ENCODE data around the gene C1QA. TPM values are rescaled to one million over a fixed set of nuclear protein-coding genes. Genes with fewer than 3 reads are reported as not detected.

C1QA gene
- polyA plus RNA-seq, 1 experiment = not detected

- ChIA-PET POLR2A (no interaction called here), CTCF (interaction anchor here (0.7 to 3.5 kb wide), 5 partner anchors 8 to 217 kb away, joined by 3 to 8 read pairs (median 7); no protein-coding TSS in a partner anchor)
- H3K36me3 ChIP-seq (ENCODE audit: control insufficient read depth, insufficient read depth, low read length) = no peaks in the 10 kb centered on the region
- peaks cover 9% of the 10 kb centered on the region for H3K27me3 ChIP-seq (ENCODE audit: control insufficient read depth, insufficient read depth, low read length)
- DNase-seq (ENCODE audit: low read depth) = no peak
- no peak for TF ChIP-seq CTCF (IDR thresholded peaks at IDR 0.05; ENCODE audit: insufficient read depth, low read depth, low read length)
- H3K4me3 ChIP-seq (ENCODE audit: low read depth, low read length) = no peak overlapping the region
Measured at GRCh38 chr1:22633697-22634463, 2.5 kb upstream of the C1QA start.

- Histone ChIP-seq H3K4me3 (ENCODE audit: low read depth, low read length) (no peak overlapping the region), H3K27me3 (ENCODE audit: control insufficient read depth, insufficient read depth, low read length) (peaks cover 6% of the 10 kb centered on the region), H3K36me3 (ENCODE audit: control insufficient read depth, insufficient read depth, low read length) (no peaks in the 10 kb centered on the region)
- ChIA-PET CTCF (interaction anchor here (0.9 to 2.3 kb wide), 3 partner anchors 11 to 219 kb away, joined by 3 to 9 read pairs (median 7); no protein-coding TSS in a partner anchor), POLR2A (no interaction called here)
- DNase-seq (ENCODE audit: low read depth) = no peak
- TF ChIP-seq CTCF (IDR thresholded peaks at IDR 0.05; ENCODE audit: insufficient read depth, low read depth, low read length) = no peak
Measured at GRCh38 chr1:22635436-22635835, 992 bp upstream of the C1QA start.

- ChIA-PET POLR2A (no interaction called here), CTCF (interaction anchor here (2.2 kb wide), 1 partner anchor 216 kb away, joined by 9 read pairs; no protein-coding TSS in a partner anchor)
- Histone ChIP-seq H3K36me3 (ENCODE audit: control insufficient read depth, insufficient read depth, low read length) (no peaks in the 10 kb centered on the region), H3K27me3 (ENCODE audit: control insufficient read depth, insufficient read depth, low read length) (peaks cover 6% of the 10 kb centered on the region), H3K4me3 (ENCODE audit: low read depth, low read length) (no peak overlapping the region)
- DNase-seq (ENCODE audit: low read depth) = no peak
- no peak for TF ChIP-seq CTCF (IDR thresholded peaks at IDR 0.05; ENCODE audit: insufficient read depth, low read depth, low read length)
Measured at GRCh38 chr1:22636927-22637326, 499 bp downstream of the C1QA start.

GRCh38 chr1:22637907-22638445 is 1.5 kb downstream of the C1QA start:
- DNase-seq (ENCODE audit: low read depth) = no peak
- no peak for TF ChIP-seq CTCF (IDR thresholded peaks at IDR 0.05; ENCODE audit: insufficient read depth, low read depth, low read length)

GRCh38 chr1:22638476-22639234 is 2.2 kb downstream of the C1QA start:
- no peak for DNase-seq (ENCODE audit: low read depth)
- ChIA-PET POLR2A (no interaction called here), CTCF (interaction anchor here (0.6 to 8.4 kb wide), 4 partner anchors 117 to 231 kb away, joined by 3 to 237 read pairs (median 4); no protein-coding TSS in a partner anchor)
- TF ChIP-seq CTCF (IDR thresholded peaks at IDR 0.05; ENCODE audit: insufficient read depth, low read depth, low read length) = no peak
- Histone ChIP-seq H3K36me3 (ENCODE audit: control insufficient read depth, insufficient read depth, low read length) (no peaks in the 10 kb centered on the region), H3K27me3 (ENCODE audit: control insufficient read depth, insufficient read depth, low read length) (peaks cover 5% of the 10 kb centered on the region), H3K4me3 (ENCODE audit: low read depth, low read length) (no peak overlapping the region)

More at GRCh38 chr1:22637907-22638445, 1.5 kb downstream of the C1QA start:
- ChIA-PET CTCF (no interaction called here), POLR2A (no interaction called here)
- H3K27me3 ChIP-seq (ENCODE audit: control insufficient read depth, insufficient read depth, low read length) = peaks cover 6% of the 10 kb centered on the region
- no peaks in the 10 kb centered on the region for H3K36me3 ChIP-seq (ENCODE audit: control insufficient read depth, insufficient read depth, low read length)
- no peak overlapping the region for H3K4me3 ChIP-seq (ENCODE audit: low read depth, low read length)
